Right lobe of liver (tissue), 6 donors: Measurements from ENCODE around the gene RBBP4. TPM values are rescaled to one million over a fixed set of nuclear protein-coding genes. Genes with fewer than 3 reads are reported as not detected.
A peak's percentile ranks its signal among the peaks of the same experiment; 100 is the strongest.

Experiments used
- ATAC-seq, 4 donors: fragments of 200-7000 bp; cut with Tn5 transposase; one replicate each; pipeline ENCODE4 v1.9.1; 2020; ENCODE audit warnings: mild to moderate bottlenecking in 4 of 4, moderate library complexity in 4 of 4
- DNase-seq, 3 donors: peaks; one replicate each; pipeline ENCODE4 v3.0.0-alpha.2; 2020
- H3K27ac ChIP-seq, 3 donors: fragments of 200-600 bp; one replicate each; pipeline ENCODE4 v1.8.0; 2022
- H3K27me3 ChIP-seq, 2 donors: fragments of 200-600 bp; one replicate each; pipeline ENCODE4 v1.8.0; 2022
- H3K36me3 ChIP-seq, 4 donors: fragments of 200-600 bp; sonication (generic) in 1 of 4; one replicate each; pipeline versions ENCODE4 v1.5.1 to v1.8.0; 2017 to 2022; ENCODE audit warnings: control low read depth in 1 of 4
- H3K4me1 ChIP-seq, 4 donors: fragments of 200-600 bp; sonication (generic) in 1 of 4; one replicate each; pipeline versions ENCODE4 v1.5.1 to v1.8.0; 2017 to 2022; ENCODE audit warnings: control low read depth in 1 of 4
- H3K4me3 ChIP-seq, 3 donors: fragments of 200-600 bp; one replicate each; pipeline ENCODE4 v1.8.0; 2022
- H3K9me3 ChIP-seq, 4 donors: fragments of 200-600 bp; sonication (generic) in 1 of 4; one replicate each; pipeline versions ENCODE4 v1.5.1 to v1.8.0; 2017 to 2022; ENCODE audit warnings: control low read depth in 1 of 4
- POLR2A ChIP-seq: fragments of 450-650 bp; IDR thresholded peaks from one replicate; pipeline ENCODE4 v1.6.1; 2017; ENCODE audit warnings: antibody characterized with exemption, mild to moderate bottlenecking
- WGBS: methylation state at CpG from one replicate; pipeline ENCODE4 v1.1.6; 2018; ENCODE audit warnings: low coverage, low lambda C conversion rate; ENCODE audit not compliant: insufficient coverage; ENCODE audit errors: missing lambda C conversion rate; 5-methylcytosine and 5-hydroxymethylcytosine counted together
- intact Hi-C, 2 donors: fragments of 100-400 bp; cut with DNase I; formaldehyde crosslinking; loops; one replicate each; pipeline versions ENCODE4 v1.11.2 to v1.14.1; 2022
- long read RNA-seq: library from polyadenylated mRNA; unstranded; transcript quantifications from one replicate; pipeline ENCODE4 v2.0.0, GENCODE V29; 2019
- total RNA-seq, 6 experiments: library from RNA; depleted of rRNA in 2 of 6; stranded (reverse); fragments of >200 nt in 2 of 6; fragmentation: NEBNext Ultra II Directional in 3 of 6; extraction: Animal tissue kit (Norgen Biotek cat#: 25700) in 3 of 6; gene quantifications; one replicate each; pipeline versions ENCODE4 v1.1.0 to v1.2.4, GENCODE V29; 2016 to 2023
- TF ChIP-seq, protein P1 (sequence below), 4 donors: fragments of 200-600 bp in 3 of 4; fragments of 450-650 bp in 1 of 4; IDR thresholded peaks; one replicate each; pipeline versions ENCODE4 v1.5.1 to v1.8.0; 2016 to 2022; ENCODE audit warnings: antibody characterized with exemption in 4 of 4, mild to moderate bottlenecking in 2 of 4
- donor health status: DM: no; HTN: yes; CAD: no.
- donor health status: DM: no; HTN: no; CAD: no.
- donor health status: DM: no; HTN: no; CAD: no.
- donor health status: DM: no; HTN: yes; CAD: no.
- donor health status: DM: no; HTN: yes; CAD: no.

The RBBP4 gene
- 10 to 100 TPM; 50.1 to 66.1 (median 58.8) TPM for total RNA-seq
- long read RNA-seq, full-length matches to known transcripts = 4 of 7 reads
- long read RNA-seq, partial matches to known transcripts = 1 of 7 reads
- long read RNA-seq, other reads (novel, unspliced or antisense) = 2 of 7 reads

DNA sequence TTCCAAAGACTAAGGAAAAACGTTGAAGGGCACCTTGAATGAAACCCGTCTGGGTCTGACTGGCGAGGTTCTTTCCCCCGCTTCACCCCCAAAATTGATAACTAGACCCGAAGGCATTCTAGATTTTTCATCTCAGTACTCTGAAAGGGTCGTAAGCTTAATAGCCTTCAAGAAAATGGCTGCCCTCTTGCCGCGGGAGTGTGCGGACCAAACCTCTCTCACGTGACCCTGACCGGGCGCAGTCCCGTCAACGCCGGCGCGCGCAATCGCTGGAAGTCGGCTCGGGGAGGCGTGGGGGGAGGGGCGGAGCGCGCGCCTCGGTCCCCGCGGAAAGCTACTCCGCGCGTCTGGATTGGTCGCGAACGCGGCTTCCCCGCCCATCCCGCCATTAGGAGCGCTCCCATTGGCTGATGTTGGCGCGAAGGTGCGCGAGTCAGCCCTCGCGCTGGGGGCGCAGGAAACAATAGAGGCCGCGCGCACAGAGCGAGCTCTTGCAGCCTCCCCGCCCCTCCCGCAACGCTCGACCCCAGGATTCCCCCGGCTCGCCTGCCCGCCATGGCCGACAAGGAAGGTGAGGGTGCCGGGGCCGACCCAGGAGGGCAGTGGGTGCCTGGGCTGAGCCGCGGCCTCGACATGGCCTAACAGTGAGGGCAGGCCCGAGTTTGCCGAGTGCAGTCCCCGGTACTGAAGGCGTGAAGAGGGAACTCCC lies at the start of gene RBBP4:
Gene RBBP4, plus strand, starts transcription at position 457 of the 709 bp plus-strand sequence. Its CDS starts 99 bp downstream, at position 556.
- Histone ChIP-seq H3K27me3 (no peaks in the 10 kb centered on the region), H3K36me3 (peaks cover 0 to 25% (median 5%) of the 10 kb centered on the region in 4 donors), H3K9me3 (no peaks in the 10 kb centered on the region), H3K4me1 (peaks cover 0 to 36% (median 5%) of the 10 kb centered on the region in 4 donors), H3K27ac (peak within 1 kb of the TSS; percentile 98 to 100 (median 99)), H3K4me3 (peak within 1 kb of the TSS; percentile 69 to 94 (median 76))
- TF ChIP-seq, protein P1, sequence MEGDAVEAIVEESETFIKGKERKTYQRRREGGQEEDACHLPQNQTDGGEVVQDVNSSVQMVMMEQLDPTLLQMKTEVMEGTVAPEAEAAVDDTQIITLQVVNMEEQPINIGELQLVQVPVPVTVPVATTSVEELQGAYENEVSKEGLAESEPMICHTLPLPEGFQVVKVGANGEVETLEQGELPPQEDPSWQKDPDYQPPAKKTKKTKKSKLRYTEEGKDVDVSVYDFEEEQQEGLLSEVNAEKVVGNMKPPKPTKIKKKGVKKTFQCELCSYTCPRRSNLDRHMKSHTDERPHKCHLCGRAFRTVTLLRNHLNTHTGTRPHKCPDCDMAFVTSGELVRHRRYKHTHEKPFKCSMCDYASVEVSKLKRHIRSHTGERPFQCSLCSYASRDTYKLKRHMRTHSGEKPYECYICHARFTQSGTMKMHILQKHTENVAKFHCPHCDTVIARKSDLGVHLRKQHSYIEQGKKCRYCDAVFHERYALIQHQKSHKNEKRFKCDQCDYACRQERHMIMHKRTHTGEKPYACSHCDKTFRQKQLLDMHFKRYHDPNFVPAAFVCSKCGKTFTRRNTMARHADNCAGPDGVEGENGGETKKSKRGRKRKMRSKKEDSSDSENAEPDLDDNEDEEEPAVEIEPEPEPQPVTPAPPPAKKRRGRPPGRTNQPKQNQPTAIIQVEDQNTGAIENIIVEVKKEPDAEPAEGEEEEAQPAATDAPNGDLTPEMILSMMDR (IDR thresholded peaks at IDR 0.05) = no peak
- peak; percentile 79 for TF ChIP-seq POLR2A
- 0% methylated on average over 12 of the region's 67 CpGs for WGBS
- DNase-seq (peak; percentile 98 to 99 (median 98)), ATAC-seq (peak; percentile 88 to 96 (median 94))
- intact Hi-C loops = no loop called here

DNA sequence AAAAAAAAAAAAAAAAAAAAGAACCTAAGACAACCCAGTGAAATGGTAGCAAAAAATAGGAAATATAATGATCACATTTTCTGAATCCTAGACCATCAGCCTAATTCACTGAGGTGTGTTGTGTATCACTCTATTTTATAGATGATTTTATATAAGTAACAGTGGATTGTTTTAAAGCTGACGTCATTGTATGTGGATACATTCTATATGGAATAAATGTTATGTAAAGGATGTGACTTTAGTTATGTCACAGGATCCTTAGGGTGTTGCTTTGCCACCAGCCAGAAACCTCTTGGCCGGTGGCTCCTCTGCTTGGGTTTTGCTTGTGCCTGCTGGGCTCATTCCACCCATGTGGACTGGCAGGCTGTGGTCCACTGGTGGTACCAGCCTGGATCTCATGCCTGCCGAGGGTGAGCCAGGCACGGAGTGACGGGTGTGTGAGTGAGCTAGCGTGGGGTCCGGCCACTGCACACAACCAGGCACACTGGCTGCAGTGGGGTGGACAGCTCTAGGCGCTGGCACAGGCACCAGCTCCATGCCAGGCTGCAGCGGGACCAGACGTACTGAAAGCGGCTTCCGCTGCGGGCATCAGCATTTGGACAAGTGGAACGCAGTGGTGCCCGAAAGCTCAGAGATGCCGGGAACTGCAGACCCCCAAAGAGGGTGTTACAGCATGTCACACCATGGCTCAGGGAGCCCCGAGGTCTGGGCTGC lies 45.1 kb upstream of the RBBP4 start:
- DNase-seq (no peak), ATAC-seq (peak in 2 of 4 donors; percentile 13 to 46)
- Histone ChIP-seq H3K9me3 (no peaks in the 10 kb centered on the region), H3K27me3 (no peaks in the 10 kb centered on the region), H3K4me3 (no peak overlapping the region), H3K27ac (no peak overlapping the region), H3K36me3 (no peaks in the 10 kb centered on the region), H3K4me1 (no peaks in the 10 kb centered on the region)
- no peak for TF ChIP-seq POLR2A
- TF ChIP-seq, protein P1 (IDR thresholded peaks at IDR 0.05) = no peak
- 90% methylated on average over 4 of the region's 17 CpGs for WGBS
- intact Hi-C loops = no loop called here

DNA sequence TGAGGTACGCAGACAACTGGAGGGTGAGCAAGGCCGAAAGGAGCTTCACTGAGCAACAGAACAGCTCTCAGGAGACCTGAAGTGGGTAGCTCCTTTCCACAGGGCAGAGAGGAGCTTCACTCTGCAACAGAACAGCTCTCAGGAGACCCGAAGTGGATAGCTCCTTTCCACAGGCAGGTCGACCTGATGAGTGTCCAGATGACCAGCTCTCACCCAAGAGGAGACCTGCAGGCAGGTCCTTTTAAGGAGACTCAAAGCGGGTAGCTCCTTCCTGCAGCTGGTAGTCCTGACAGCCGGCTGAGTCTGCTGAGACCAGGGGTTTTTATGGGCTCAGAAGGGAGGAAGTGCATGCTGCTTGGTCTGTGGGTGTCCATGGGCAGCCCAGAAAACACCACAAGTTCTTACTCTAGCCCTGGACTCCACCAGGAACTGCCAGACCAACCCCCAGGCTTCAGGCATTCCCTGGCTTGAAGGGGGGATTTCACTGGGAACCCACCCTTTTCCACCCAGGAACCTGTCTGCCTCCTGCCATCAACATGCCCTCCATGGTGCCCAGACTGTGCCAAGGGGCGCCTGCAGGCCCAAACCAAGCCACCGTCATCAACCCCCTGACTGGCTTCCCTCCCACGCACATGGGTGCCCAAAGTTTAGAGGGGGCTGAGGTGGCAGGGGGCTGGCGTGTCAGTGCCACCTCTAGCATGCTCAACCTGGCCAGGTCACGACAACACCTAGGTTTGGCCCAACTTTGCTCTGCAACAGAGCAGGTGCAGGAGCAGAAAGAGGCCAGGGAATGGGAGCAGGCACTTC lies 44.2 kb upstream of the RBBP4 start:
- Histone ChIP-seq H3K27me3 (no peaks in the 10 kb centered on the region), H3K9me3 (no peaks in the 10 kb centered on the region), H3K27ac (no peak overlapping the region), H3K4me1 (no peaks in the 10 kb centered on the region), H3K4me3 (no peak overlapping the region), H3K36me3 (no peaks in the 10 kb centered on the region)
- no CpG with 5 or more reads among the region's 11 CpGs for WGBS
- ATAC-seq = peak in 1 of 4 donors; percentile 17
- TF ChIP-seq POLR2A = no peak
- TF ChIP-seq, protein P1 (IDR thresholded peaks at IDR 0.05) = no peak
- intact Hi-C loops = no loop called here
- no peak for DNase-seq

DNA sequence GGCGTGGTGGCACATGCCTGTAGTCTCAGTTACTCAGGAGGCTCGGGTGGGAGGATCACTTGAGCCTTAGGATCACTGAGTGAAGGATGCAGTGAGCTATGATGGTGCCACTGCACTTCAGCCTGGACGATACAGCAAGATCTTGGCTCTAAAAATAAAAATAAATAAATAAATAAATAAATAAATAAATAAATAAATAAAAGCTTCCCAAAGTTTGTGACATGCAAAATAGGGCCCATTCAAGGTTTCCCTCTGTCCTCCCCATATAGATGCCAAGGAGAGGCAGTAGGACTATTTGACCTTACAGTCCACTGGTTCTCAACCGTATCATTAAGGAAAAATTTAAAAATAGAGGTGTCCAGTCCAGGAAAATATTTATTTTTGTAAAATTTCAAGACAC lies 41.8 kb upstream of the RBBP4 start:
- no peaks in the 10 kb centered on the region for H3K9me3 ChIP-seq
- H3K4me1 ChIP-seq = peaks cover 0 to 3% (median 0%) of the 10 kb centered on the region in 4 donors
- intact Hi-C loops = no loop called here
- DNase-seq = no peak
- H3K36me3 ChIP-seq = no peaks in the 10 kb centered on the region
- TF ChIP-seq, protein P1 (IDR thresholded peaks at IDR 0.05) = no peak
- TF ChIP-seq POLR2A = no peak
- H3K4me3 ChIP-seq = no peak overlapping the region
- WGBS = 100% methylated on average over 2 of the region's 4 CpGs
- no peaks in the 10 kb centered on the region for H3K27me3 ChIP-seq
- no peak overlapping the region for H3K27ac ChIP-seq
- no peak for ATAC-seq
